NCI-H82 treated with DMSO at 0.1 percent for 48 hours (cell line): Measurements from ENCODE around the gene CPD.
"Not testable (repeated sequence)": the region's sequence is repeated elsewhere in the genome, so short reads cannot be mapped to it uniquely, and the experiment has no call there.

Experiments
- DNase-seq: peaks from one replicate; lab custom pipeline; 2025; ENCODE audit not compliant: unreplicated experiment; lab: John Stamatoyannopoulos, UW

The CPD gene

GRCh38 chr17:30424471-30424870 lies 45.7 kb downstream of the CPD start:
- DNase-seq, result no peak

GRCh38 chr17:30426292-30426691 lies 47.6 kb downstream of the CPD start:
- DNase-seq, result no peak

GRCh38 chr17:30427611-30428010 lies 48.9 kb downstream of the CPD start:
- DNase-seq, result no peak

GRCh38 chr17:30429155-30429554 lies 50.4 kb downstream of the CPD start:
- DNase-seq, result no peak

DNA sequence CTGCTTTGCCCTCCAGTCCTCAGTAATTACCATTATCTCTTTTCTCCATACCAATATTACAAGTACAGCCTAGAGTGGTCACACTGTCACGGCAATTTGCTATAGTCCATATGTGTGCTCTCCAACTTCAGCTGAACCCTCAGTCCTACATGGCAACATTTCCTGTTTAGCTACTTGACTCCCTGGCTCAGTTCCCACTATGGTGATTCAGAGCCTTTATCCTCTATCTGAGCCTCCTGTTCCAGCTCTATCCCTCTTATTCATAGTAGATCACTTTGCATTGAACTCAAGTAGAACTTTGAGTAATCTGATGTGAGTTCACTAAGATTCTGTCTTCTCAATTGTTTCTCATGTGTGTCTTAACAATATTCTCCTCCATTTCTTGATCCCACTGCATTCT lies 54.8 kb downstream of the CPD start:
- DNase-seq, result peak; percentile 39

DNA sequence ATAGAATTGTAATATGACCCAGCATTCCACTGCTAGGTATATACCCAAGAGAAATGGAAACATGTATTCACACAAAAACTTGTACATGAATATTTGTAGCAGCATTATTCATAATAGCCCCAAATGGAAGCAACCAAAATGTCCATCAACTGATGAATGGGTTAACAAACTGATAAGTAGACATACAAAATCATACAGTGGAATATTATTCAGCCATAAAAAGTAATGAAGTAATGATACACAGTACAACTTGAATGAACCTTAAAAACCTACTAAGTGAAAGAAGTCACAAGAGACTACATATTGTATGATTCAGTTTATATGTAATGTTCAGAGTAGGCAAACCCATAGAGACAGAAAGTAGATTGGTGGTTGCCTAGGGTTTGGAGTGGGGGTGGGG lies 58.0 kb downstream of the CPD start:
- no peak for DNase-seq

DNA sequence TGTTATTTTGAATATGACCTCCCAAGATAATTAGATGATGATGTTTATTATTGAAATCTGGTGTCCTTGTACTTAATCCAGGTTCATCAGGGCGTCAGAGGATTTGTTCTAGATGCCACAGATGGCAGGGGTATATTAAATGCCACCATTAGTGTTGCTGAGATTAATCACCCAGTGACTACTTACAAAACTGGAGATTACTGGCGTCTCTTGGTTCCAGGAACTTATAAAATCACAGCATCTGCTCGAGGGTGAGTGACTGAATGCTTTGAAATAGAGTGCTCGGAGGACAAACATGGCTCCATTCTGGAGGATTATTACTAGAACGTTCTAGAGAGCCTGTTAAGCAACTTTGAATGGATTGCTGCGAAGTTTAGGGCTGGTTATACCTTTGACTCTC lies 65.0 kb downstream of the CPD start:
- peak; percentile 99 for DNase-seq

GRCh38 chr17:30446640-30447039 lies 67.9 kb downstream of the CPD start:
- DNase-seq, result not testable (repeated sequence)

GRCh38 chr17:30449480-30449879 lies 70.8 kb downstream of the CPD start:
- DNase-seq, result no peak

DNA sequence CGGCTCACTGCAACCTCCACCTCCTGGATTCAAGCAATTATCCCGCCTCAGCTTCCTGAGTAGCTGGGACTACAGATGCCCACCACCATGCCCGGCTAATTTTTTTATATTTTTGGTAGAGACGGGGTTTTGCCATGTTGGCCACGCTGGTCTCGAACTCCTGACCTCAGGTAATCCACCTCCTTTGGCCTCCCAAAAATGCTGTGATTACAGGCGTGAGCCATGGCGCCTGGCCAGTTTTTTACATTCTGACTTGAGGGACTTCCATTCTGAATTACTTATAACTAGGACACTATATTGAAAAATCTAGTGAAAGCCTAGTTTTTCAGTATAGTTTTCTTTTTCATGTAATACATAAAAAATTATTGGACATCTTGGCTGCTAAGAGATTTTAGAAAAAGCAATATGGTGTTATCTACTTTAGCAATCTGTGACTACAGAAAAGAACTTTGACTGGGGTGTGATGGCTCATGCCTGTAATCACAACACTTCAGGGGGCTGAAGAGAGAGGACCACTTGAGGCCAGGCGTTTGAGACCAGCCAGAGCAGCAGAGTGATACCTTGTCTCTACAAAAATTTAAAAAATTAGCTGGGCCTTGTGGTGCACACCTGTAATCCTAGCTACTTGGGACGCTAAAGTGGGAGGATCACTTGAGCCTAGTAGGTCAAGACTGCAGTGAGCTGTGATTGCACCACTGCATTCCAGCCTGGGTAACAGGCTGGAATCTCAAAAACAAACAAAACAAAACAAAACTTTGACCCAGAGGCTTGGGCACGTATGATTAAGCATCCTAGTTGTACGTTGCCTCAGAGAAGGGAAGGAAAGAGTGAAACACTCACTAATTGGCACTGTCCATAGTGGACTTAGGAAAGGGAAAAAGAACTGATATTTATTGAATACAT lies 71.6 kb downstream of the CPD start:
- DNase-seq, result no peak

- DNase-seq, result no peak
Measured at GRCh38 chr17:30454635-30455034, 75.9 kb downstream of the CPD start.

DNA sequence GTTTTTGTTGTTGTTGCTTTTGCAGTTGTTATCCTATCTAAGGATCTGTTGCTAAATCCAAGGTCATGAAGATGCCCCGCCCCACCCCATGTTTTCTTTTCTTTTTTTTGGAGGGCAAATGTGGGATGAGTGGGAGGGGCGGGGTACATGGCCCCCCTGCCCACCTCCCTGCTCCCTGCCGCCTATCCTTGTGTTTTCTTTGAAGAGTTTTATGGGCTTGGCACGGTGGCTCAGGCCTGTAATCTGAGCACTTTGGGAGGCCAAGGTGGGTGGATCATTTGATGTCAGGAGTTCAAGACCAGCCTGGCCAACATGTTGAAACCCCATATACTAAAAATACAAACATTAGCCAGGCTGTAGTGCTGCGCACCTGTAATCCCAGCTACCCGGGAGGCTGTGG lies 79.6 kb downstream of the CPD start:
- DNase-seq, result no peak

DNA sequence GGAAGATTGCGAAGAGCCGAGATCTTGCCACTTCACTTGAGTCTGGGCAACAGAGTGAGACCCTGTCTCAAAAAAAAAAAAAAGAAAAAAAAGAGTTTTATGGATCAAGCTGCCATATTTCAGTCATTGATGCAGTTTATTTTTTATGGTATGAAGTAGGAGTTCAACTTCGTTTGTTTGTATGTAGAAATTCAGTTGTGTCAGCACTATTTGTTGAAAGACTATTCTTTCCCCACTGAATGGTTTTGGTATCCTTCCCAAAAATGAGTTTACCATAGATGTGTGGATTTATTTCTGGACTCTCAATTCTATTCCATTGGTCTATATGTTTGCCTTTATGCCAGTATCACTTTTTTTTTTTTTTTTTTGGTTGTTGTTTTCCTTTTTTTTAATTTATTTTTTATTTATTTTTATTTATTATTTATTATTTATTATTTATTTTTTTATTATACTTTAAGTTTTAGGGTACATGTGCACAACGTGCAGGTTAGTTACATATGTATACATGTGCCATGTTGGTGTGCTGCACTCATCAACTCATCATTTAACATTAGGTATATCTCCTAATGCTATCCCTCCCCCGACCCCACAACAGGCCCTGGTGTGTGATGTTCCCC lies 80.2 kb downstream of the CPD start:
- not testable (repeated sequence) for DNase-seq

- no peak for DNase-seq
Measured at GRCh38 chr17:30468465-30468864, 89.7 kb downstream of the CPD start.

DNA sequence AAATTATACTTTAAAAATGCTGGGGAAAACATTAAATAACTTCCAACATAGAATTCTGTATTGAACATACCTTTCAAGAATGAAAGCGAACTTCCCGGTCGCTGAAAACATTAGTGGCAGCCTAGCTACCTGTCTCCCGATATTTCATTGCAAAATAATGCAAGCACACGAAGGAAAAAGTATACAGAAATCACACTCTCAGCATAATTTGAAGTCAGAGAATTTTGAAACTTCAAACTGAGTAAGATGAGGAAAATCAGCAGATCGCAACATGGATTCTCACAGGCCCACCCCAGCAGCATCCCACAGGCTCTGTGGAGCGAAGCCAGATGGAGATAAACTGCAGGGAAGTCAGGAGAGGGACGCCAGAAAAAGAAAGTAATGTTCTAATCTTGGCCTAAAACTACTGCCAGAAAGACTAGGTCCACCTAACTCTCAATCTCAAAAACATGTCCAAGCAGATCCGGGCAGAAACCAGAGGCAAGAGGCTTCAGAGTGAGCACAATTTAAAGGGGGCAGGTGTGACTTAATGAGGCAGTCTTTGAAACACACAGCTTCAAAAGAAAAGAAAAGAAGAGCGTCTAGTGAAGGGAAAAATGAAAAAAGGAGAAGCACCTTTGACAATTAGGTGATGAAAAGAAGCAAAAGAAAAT lies 93.6 kb downstream of the CPD start:
- no peak for DNase-seq

GRCh38 chr17:30475206-30475605 lies 96.5 kb downstream of the CPD start:
- DNase-seq, result no peak

DNA sequence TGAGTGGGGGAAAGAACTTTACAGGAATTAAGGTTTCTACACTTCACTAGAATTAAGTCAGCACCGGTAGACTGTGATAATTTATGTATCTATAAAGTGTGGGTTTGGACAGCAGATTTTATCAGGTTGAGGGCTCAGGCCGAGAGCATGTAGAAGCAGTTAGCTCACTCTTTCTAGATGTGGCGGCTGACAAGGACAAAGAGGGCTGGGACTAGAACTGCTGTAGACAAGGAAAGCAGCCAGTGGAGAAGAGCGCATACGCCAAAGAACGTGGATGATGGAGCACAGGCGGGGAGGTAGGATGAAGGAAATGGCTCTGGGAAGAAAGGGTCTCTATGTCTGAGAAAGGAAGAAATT lies 98.0 kb downstream of the CPD start:
- no peak for DNase-seq

DNA sequence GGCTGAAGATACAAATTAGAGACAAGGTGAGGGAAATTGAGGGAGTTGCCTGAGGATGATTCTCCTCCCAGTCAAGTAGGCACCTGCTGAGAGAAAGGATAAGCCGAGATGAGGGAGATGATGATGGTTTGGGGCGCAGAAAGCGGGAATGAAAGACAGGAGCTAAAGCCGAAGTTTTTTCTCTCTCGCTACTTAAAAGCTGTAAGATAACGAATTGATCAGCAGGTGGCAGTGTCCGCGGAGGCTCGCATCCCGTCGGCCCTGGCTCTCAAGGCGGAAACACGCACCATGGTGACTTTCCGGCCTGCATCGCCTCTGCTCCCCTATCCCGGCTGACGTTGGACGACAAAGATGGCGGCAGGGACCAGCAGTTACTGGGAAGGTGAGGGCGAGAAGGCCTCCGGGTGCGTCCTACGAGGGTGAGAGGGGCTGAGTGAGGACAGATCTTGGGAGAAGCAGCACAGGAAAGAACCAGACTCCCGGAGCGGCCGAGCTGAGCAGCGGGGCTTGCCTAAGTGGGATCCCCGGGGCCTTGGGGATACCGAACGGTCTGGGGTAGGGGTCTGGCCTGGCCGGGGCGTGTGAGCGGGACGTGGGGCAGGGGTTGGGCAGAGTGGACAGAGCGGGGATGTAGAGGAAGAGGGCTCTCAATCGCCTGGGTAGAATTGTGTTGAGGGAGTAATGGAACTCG lies 98.5 kb downstream of the CPD start, which contains the start of gene GOSR1:
TSS of gene GOSR1 (plus strand) at position 326 of the 691 bp plus-strand sequence. CDS start at position 352, 26 bp downstream.
- peak; percentile 89 for DNase-seq

DNA sequence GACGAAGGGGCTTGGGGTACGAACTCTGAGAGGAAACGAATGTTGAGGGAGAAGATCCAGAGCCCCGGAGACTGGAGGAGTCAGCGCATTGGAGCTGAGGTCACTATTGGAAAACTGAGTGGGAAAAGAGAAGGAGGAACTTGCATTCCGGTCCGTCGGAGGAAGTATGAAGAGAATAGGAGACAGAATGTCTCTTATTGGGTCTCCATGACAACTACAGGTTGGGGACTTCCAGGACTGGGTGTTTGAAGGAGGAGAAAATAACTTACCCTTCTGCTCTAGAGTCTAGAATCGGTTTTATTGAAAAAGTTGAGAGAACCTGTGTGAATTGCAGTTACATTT lies 99.0 kb downstream of the CPD start:
- DNase-seq, result no peak

DNA sequence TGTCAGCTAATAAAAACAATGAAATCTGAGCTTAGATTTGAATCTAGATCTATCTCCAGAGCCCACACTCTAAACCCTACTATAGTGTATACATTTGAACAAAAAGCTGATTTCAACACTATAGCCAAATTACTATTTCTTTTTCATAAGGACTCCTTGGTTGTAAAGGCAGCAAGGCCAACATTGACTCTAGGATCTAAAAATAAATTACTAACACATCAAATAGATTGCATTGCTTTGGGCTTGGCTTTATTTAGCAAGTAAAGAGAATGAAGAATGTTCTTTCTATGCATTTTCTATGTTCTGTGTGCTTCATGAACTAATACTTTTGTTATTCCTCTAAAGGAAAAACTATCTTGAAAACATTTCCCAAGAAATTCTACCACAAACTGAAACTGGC lies 103.8 kb downstream of the CPD start:
- no peak for DNase-seq

- DNase-seq, result no peak
Measured at GRCh38 chr17:30483159-30483558, 104.4 kb downstream of the CPD start.

DNA sequence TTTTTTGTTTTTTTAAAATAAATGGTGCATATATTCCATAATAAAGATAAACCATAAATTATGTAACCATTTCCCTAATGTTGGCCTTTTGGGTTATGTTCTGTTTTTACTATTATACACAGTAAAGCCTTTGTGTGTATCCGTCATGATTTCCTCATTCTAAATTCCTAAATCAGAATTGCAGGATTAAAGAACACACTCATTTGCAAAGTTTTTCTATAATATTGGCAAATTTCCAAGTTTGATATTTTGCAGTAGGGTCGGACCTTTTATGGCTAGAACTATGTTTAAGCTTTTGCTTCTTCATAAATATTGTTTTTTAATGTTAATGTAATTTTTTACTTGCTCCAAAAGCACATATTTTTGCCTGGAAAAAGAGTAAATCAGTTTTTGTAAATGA lies 115.1 kb downstream of the CPD start:
- DNase-seq, result no peak
